Panc1 (cell line): Measurements from ENCODE around the gene MCCC2. TPM values are rescaled to one million over a fixed set of nuclear protein-coding genes. Genes with fewer than 3 reads are reported as not detected.

Source experiments
- ATAC-seq: fragments of 200-7000 bp; cut with Tn5 transposase; 2 replicates; pipeline ENCODE4 v1.9.1; 2020; ENCODE audit warnings: mild to moderate bottlenecking, moderate library complexity
- BruUV-seq: library from RNA; stranded (reverse); fragments of 400-500 nt; replicated peaks from 2 replicates; lab custom pipeline; 2021; lab: Mats Ljungman, UMichigan
- CTCF ChIA-PET: fragments of 300-600 bp; sonication (Branson Sonifier 250); formaldehyde crosslinking; loops from one replicate; lab custom pipeline; 2022; ENCODE audit warnings: antibody characterized with exemption; lab: Charles Lee
- POLR2A ChIA-PET: fragments of 300-600 bp; sonication (Branson Sonifier 250); formaldehyde crosslinking; loops from one replicate; lab custom pipeline; 2022; ENCODE audit warnings: antibody characterized with exemption; lab: Charles Lee
- DNase-seq: peaks from one replicate; pipeline ENCODE4 v3.0.0-alpha.2; 2010; ENCODE audit warnings: low read depth, low spot score
- H3K27ac ChIP-seq: 2 replicates; pipeline ENCODE4 v1.5.1; 2011; ENCODE audit warnings: mild to moderate bottlenecking, low read length, inconsistent platforms
- H3K27me3 ChIP-seq: fragments of 200-500 bp; sonication (Bioruptor generic); 2 replicates; pipeline ENCODE4 v1.6.0; 2014; ENCODE audit warnings: low read length, inconsistent platforms; ENCODE audit not compliant: control insufficient read depth, insufficient read depth
- H3K36me3 ChIP-seq: fragments of 200-500 bp; sonication (Bioruptor generic); 2 replicates; pipeline ENCODE4 v1.5.1; 2014; ENCODE audit warnings: inconsistent platforms, mild to moderate bottlenecking, low read length, moderate library complexity; ENCODE audit not compliant: control insufficient read depth, insufficient read depth
- H3K4me1 ChIP-seq: 2 replicates; pipeline ENCODE4 v1.5.1; 2011; ENCODE audit warnings: inconsistent platforms, mild to moderate bottlenecking, low read length, moderate library complexity; ENCODE audit not compliant: control insufficient read depth, insufficient read depth
- H3K4me3 ChIP-seq, 2 experiments: 2 replicates each; pipeline ENCODE4 v1.5.1; 2011 to 2012; ENCODE audit warnings: low read depth in 2 of 2, low read length in 2 of 2, mild to moderate bottlenecking in 2 of 2, inconsistent platforms in 1 of 2, moderate library complexity in 1 of 2
- H3K9me3 ChIP-seq: fragments of 200-500 bp; sonication (Bioruptor generic); 2 replicates; pipeline ENCODE4 v1.5.1; 2014; ENCODE audit warnings: low read depth, mild to moderate bottlenecking, inconsistent platforms, low read length, moderate library complexity; ENCODE audit not compliant: control insufficient read depth, insufficient read depth
- CTCF ChIP-seq: fragments of 450-650 bp; IDR thresholded peaks from 2 replicates; pipeline ENCODE4 v1.5.1; 2017; ENCODE audit warnings: mild to moderate bottlenecking
- POLR2AphosphoS5 ChIP-seq: IDR thresholded peaks from 2 replicates; pipeline ENCODE4 v1.6.1; 2012; ENCODE audit warnings: mild to moderate bottlenecking, low read depth, low read length, moderate library complexity
- REST ChIP-seq, 2 experiments: IDR thresholded peaks; 2 replicates each; pipeline ENCODE4 v1.6.1; 2011 to 2012; ENCODE audit warnings: low read depth in 2 of 2, control low read depth in 1 of 2, low read length in 1 of 2, mild to moderate bottlenecking in 1 of 2, moderate library complexity in 1 of 2; ENCODE audit not compliant: insufficient read depth in 1 of 2
- SIN3A ChIP-seq: IDR thresholded peaks from 2 replicates; pipeline ENCODE4 v1.6.1; 2012; ENCODE audit warnings: low read depth, mild to moderate bottlenecking, low read length, moderate library complexity, borderline replicate concordance; ENCODE audit not compliant: insufficient read depth
- TCF7L2 ChIP-seq: IDR thresholded peaks from 2 replicates; pipeline ENCODE4 v1.6.1; 2011; ENCODE audit warnings: mild to moderate bottlenecking, low read depth, low read length, inconsistent platforms
- in situ Hi-C: cut with HindIII; loops from 2 replicates; pipeline ENCODE4 v1.10.0; 2016; ENCODE audit warnings: low sequenced_read_pairs, low pct_unique_long_range_greater_than_20kb
- intact Hi-C: fragments of 100-400 bp; cut with micrococcal nuclease; formaldehyde crosslinking; loops from one replicate; pipeline ENCODE4 v1.10.0; 2022; ENCODE audit not compliant: unreplicated experiment
- total RNA-seq: library from RNA; stranded (reverse); gene quantifications from one replicate; pipeline ENCODE4 v1.2.1, GENCODE V29; 2021; ENCODE audit not compliant: unreplicated experiment

MCCC2 gene
- total RNA-seq, 1 experiment from 2014 or later: 74.1 TPM

DNA sequence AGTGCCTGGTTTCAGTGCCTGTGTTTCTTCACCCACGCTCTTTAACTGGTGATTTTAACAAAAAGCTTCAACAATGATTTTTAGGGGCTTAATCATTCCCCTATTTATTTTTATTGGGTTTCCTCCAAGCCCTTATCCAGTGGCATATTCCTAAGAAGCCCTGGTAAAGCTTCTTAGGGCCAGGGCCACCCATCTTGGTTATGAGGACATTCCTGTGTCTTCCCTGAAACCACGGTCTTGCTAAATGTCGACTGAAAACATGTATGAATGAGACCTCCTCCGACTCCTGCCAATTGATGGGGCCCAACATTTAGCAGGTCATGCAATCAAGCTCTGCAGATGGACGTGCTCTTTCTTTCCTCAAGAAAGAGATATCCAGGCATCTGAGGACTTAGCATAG, 118.3 kb downstream of the MCCC2 start:
- POLR2A ChIA-PET: no interaction called here
- no peaks in the 10 kb centered on the region for H3K4me1 ChIP-seq
- peaks cover 16% of the 10 kb centered on the region for H3K27me3 ChIP-seq
- CTCF ChIA-PET: interaction anchor here (0.6 kb wide), 1 partner anchor 10 kb away, joined by 3 read pairs; no protein-coding TSS in a partner anchor
- TF ChIP-seq POLR2AphosphoS5 (no peak), TCF7L2 (no peak), REST (IDR thresholded peaks at IDR 0.05; ENCODE audit: insufficient read depth in 1 of 2, low read depth in 2 of 2, low read length in 1 of 2) (no peak), SIN3A (no peak), CTCF (no peak)
- in situ Hi-C loops: no loop called here
- no TSS peak for BruUV-seq
- intact Hi-C loops: no loop called here
- no peaks in the 10 kb centered on the region for H3K9me3 ChIP-seq
- no peak for ATAC-seq
- no peak overlapping the region for H3K27ac ChIP-seq
- no peak for DNase-seq
- no peaks in the 10 kb centered on the region for H3K36me3 ChIP-seq
- no peak overlapping the region for H3K4me3 ChIP-seq

DNA sequence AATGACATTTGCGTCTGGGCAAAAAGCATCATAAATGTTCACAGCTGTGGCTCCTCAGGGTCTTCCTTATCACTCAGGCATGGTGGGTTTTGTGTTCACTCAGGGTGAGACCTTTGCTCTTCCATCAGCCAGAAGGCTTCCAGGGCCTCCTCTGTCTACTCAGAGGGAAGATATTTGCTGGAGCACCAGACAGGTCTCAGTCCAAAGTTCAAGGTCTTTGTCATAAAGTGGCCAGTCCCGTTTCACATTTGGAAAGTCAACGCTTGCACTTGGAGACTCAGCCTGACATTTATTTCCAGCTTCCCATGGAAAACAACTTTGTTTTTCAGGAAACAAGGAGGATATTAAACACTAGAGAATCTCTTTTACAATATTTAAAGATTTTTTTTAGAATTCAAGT, 119.8 kb downstream of the MCCC2 start:
- peaks cover 24% of the 10 kb centered on the region for H3K27me3 ChIP-seq
- ATAC-seq (no peak), DNase-seq (no peak)
- ChIA-PET POLR2A (no interaction called here), CTCF (no interaction called here)
- no peak overlapping the region for H3K27ac ChIP-seq
- no peaks in the 10 kb centered on the region for H3K36me3 ChIP-seq
- no peak overlapping the region for H3K4me3 ChIP-seq
- H3K4me1 ChIP-seq: no peaks in the 10 kb centered on the region
- TF ChIP-seq REST (IDR thresholded peaks at IDR 0.05; ENCODE audit: insufficient read depth in 1 of 2, low read depth in 2 of 2, low read length in 1 of 2) (no peak), SIN3A (no peak), POLR2AphosphoS5 (no peak), CTCF (no peak)
- intact Hi-C loops (no loop called here), in situ Hi-C loops (no loop called here)
- no peaks in the 10 kb centered on the region for H3K9me3 ChIP-seq
- BruUV-seq: no TSS peak

Other genes starting within 250 kb of the MCCC2 start
- 30.7 TPM for gene BDP1, start 131.7 kb upstream of the MCCC2 start, total RNA-seq
- gene CARTPT, start 131.9 kb downstream of the MCCC2 start, total RNA-seq: not detected